MM.1S (cell line): ENCODE measurements around the gene DYNC1H1.

ENCODE experiments used
- DNase-seq: peaks from one replicate; pipeline ENCODE4 v3.0.0-alpha.2; 2015
- H2AFZ ChIP-seq: fragments of 300-600 bp; sonication (generic); 2 replicates; pipeline ENCODE4 v1.6.0; 2016; ENCODE audit warnings: antibody characterized with exemption, low read length
- H3F3A ChIP-seq: fragments of 300-600 bp; sonication (generic); 2 replicates; pipeline ENCODE4 v1.6.1; 2016; ENCODE audit warnings: mild to moderate bottlenecking, antibody characterized with exemption, low read length, moderate library complexity, mixed read lengths; ENCODE audit not compliant: insufficient read depth
- H3K27ac ChIP-seq: fragments of 300-600 bp; sonication (generic); 2 replicates; pipeline ENCODE4 v1.5.1; 2016; ENCODE audit warnings: mild to moderate bottlenecking, low read length
- H3K27me3 ChIP-seq: fragments of 300-600 bp; sonication (generic); replicated peaks from 2 replicates; pipeline ENCODE4 v1.6.0; 2016; ENCODE audit warnings: low read length; ENCODE audit not compliant: insufficient read depth
- H3K36me3 ChIP-seq: fragments of 300-600 bp; sonication (generic); replicated peaks from 2 replicates; pipeline ENCODE4 v1.6.1; 2016; ENCODE audit warnings: mild to moderate bottlenecking, low read length, mixed read lengths; ENCODE audit not compliant: insufficient read depth
- H3K4me1 ChIP-seq: fragments of 300-600 bp; sonication (generic); 2 replicates; pipeline ENCODE4 v1.6.1; 2016; ENCODE audit warnings: low read length, mixed read lengths
- H3K4me2 ChIP-seq: fragments of 300-600 bp; sonication (generic); 2 replicates; pipeline ENCODE4 v1.6.0; 2016; ENCODE audit warnings: low read depth, low read length
- H3K4me3 ChIP-seq: fragments of 300-600 bp; sonication (generic); 2 replicates; pipeline ENCODE4 v1.5.1; 2016; ENCODE audit warnings: low read length, mixed read lengths
- H3K79me2 ChIP-seq: fragments of 300-600 bp; sonication (generic); 2 replicates; pipeline ENCODE4 v1.6.1; 2016; ENCODE audit warnings: mixed run types, low read length, mixed read lengths
- H3K9ac ChIP-seq: fragments of 300-600 bp; sonication (generic); 2 replicates; pipeline ENCODE4 v1.6.1; 2016; ENCODE audit warnings: low read length, mixed read lengths
- H3K9me2 ChIP-seq: fragments of 300-600 bp; sonication (generic); replicated peaks from 2 replicates; pipeline ENCODE4 v1.6.1; 2016; ENCODE audit warnings: mild to moderate bottlenecking, low read length, mixed read lengths; ENCODE audit not compliant: insufficient read depth
- H3K9me3 ChIP-seq: fragments of 300-600 bp; sonication (generic); replicated peaks from 2 replicates; pipeline ENCODE4 v1.6.1; 2016; ENCODE audit warnings: mild to moderate bottlenecking, low read length, mixed read lengths; ENCODE audit not compliant: insufficient read depth
- H4K20me1 ChIP-seq: fragments of 300-600 bp; sonication (generic); 2 replicates; pipeline ENCODE4 v1.6.1; 2016; ENCODE audit warnings: mild to moderate bottlenecking, low read length, moderate library complexity, mixed read lengths; ENCODE audit not compliant: insufficient read depth
- CTCF ChIP-seq: fragments of 300-600 bp; sonication (generic); IDR thresholded peaks from 2 replicates; pipeline ENCODE4 v1.5.1; 2016; ENCODE audit warnings: antibody characterized with exemption, low read length, mixed read lengths
- EZH2 ChIP-seq: fragments of 300-600 bp; sonication (generic); optimal IDR thresholded peaks from 2 replicates; pipeline ENCODE3; 2017; ENCODE audit warnings: low read depth, mild to moderate bottlenecking, antibody characterized with exemption, low read length, mixed read lengths
- EZH2phosphoT487 ChIP-seq: fragments of 300-600 bp; sonication (generic); IDR thresholded peaks from 2 replicates; pipeline ENCODE4 v1.6.1; 2018; ENCODE audit warnings: antibody characterized with exemption, low read length

The DYNC1H1 gene

GRCh38 chr14:101917413-101918017, 46.9 kb upstream of the DYNC1H1 start:
- Histone ChIP-seq H3K79me2 (no peaks in the 10 kb centered on the region), H3K9me3 (no peaks in the 10 kb centered on the region), H3K4me1 (no peaks in the 10 kb centered on the region), H3K27me3 (no peaks in the 10 kb centered on the region), H3K9me2 (no peaks in the 10 kb centered on the region), H2AFZ (no peak overlapping the region), H3K4me2 (no peak overlapping the region), H3F3A (no peaks in the 10 kb centered on the region), H3K36me3 (no peaks in the 10 kb centered on the region), H3K9ac (no peak overlapping the region), H4K20me1 (no peaks in the 10 kb centered on the region), H3K4me3 (no peak overlapping the region), H3K27ac (no peak overlapping the region)
- DNase-seq: no peak
- TF ChIP-seq EZH2phosphoT487: no peak
- TF ChIP-seq EZH2: no peak
- no peak for TF ChIP-seq CTCF

- no peaks in the 10 kb centered on the region for H3K27me3 ChIP-seq
- no peaks in the 10 kb centered on the region for H3K36me3 ChIP-seq
- H3K9ac ChIP-seq: no peak overlapping the region
- no peaks in the 10 kb centered on the region for H3K9me3 ChIP-seq
- no peaks in the 10 kb centered on the region for H3K4me1 ChIP-seq
- no peak overlapping the region for H3K27ac ChIP-seq
- H3K4me2 ChIP-seq: no peak overlapping the region
- TF ChIP-seq CTCF (no peak), EZH2 (no peak), EZH2phosphoT487 (no peak)
- H3K9me2 ChIP-seq: no peaks in the 10 kb centered on the region
- DNase-seq: no peak
- H3F3A ChIP-seq: no peaks in the 10 kb centered on the region
- no peaks in the 10 kb centered on the region for H3K79me2 ChIP-seq
- no peak overlapping the region for H2AFZ ChIP-seq
- H3K4me3 ChIP-seq: no peak overlapping the region
- no peaks in the 10 kb centered on the region for H4K20me1 ChIP-seq
These were observed 46.0 kb upstream of the DYNC1H1 start for GRCh38 chr14:101918065-101918989.

GRCh38 chr14:101920271-101920670, 44.1 kb upstream of the DYNC1H1 start:
- TF ChIP-seq EZH2 (no peak), CTCF (no peak), EZH2phosphoT487 (no peak)
- Histone ChIP-seq H3K9ac (no peak overlapping the region), H4K20me1 (no peaks in the 10 kb centered on the region)

More at GRCh38 chr14:101920271-101920670, 44.1 kb upstream of the DYNC1H1 start:
- Histone ChIP-seq H3K79me2 (no peaks in the 10 kb centered on the region), H3K9me2 (no peaks in the 10 kb centered on the region), H3K36me3 (no peaks in the 10 kb centered on the region), H2AFZ (no peak overlapping the region), H3K4me3 (no peak overlapping the region), H3K27ac (no peak overlapping the region), H3K27me3 (no peaks in the 10 kb centered on the region), H3F3A (no peaks in the 10 kb centered on the region), H3K4me1 (no peaks in the 10 kb centered on the region), H3K9me3 (no peaks in the 10 kb centered on the region), H3K4me2 (no peak overlapping the region)
- DNase-seq: no peak
